NCI-H2227 treated with DMSO at 0.1 percent for 48 hours (cell line): ENCODE results near the gene NRGN.

Experiments
- DNase-seq: peaks from one replicate; lab custom pipeline; 2025; lab: John Stamatoyannopoulos, UW

Gene NRGN

DNA sequence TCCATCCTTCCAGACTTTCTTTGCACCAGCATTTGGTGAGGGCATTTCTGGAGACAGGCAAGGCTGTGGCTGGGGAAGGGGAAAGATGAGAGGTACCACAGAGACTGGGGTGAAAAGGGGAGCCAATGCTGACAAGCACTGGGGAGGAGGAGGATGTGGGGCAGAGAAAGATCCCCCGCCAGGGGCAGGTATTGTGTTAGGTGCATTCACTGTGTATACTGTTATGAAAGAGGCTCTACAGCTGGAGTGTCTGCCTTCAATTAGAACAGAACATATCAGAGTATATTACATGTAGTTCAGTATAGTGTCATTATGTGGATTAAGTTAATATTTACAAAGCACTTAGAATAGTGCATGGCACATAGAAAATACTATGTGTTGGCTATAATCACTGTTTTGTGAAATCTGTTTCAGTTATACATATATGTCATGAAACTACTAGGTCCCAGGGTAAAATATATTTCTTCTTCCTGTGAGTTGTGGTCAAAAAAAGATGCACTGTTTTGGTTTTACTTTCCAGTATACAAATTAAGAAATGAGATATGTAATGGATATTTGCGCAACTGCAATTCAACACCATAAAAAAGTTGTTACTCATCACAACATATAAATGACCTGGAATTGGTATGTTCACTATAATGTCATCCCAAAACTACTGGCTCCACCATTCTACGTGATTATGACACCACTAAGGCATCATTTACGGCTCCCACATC, 52.0 kb downstream of the NRGN start:
- DNase-seq: no peak

DNA sequence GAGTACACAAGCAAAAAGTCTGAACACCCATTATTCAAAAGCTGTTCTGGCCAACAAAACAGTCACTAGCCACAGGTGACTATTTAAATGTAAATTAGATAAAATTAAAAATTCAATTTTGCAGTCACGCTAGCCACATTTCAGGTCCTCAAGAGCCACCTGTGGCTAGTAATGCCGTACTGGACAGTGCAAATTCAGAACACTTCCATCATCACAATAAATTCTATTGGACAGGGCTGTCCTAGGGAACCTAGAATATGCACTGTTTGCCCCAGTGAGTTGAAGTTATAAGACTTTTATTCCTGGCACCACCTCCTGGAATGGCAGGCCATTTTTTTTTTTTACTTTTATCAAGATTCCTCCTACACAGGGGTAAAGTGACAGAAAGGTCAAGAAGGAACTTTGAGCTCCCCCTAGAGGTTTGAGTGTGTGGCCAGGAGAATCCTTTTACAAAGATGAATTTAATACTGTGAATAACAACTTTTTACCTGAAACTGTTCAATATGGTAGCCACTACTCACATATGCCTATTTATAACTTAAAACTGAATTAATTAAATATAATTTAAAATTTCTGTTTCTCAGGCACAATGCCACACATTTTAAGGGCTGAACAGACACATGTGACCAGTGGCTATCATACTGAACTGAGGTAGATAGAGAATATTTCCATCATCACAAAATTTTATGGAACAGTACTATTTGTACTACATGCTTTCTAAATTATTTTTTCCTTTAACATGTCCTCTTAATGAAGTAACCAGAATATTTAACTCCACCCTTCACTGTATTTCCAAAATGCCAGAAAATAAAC, 53.9 kb downstream of the NRGN start:
- DNase-seq: no peak

DNA sequence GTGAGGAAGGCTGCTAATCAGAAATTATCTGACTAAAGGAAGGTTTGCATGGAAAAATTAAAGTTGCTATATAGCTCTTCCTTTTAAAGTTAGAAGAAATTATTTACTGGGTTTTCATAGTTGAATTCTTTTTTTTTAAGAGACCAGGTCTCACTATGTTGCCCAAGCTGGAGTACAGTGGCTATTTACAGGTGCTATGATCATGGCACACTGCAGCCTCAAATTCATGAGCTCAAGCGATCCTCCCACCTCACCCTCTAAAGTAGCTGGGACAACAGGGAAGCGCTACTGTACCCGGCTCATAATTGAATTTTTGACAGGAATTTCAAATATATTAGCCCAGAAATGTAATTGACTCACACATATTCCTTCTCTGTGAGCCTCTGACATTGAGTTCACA, 56.6 kb downstream of the NRGN start:
- no peak for DNase-seq
